IMR-90 (cell line): ENCODE data around the gene IST1. TPM values are rescaled to one million over a fixed set of nuclear protein-coding genes. Genes with fewer than 3 reads are reported as not detected.

Source experiments
- ATAC-seq: fragments of 200-7000 bp; cut with Tn5 transposase; 2 replicates; pipeline ENCODE4 v1.9.1; 2020; ENCODE audit warnings: low read depth, mild to moderate bottlenecking, moderate library complexity
- BruUV-seq: library from RNA; stranded (reverse); fragments of 400-500 nt; replicated peaks from 2 replicates; lab custom pipeline; 2021; lab: Mats Ljungman, UMichigan
- CTCF ChIA-PET: fragments of 300-600 bp; formaldehyde crosslinking; extraction: SDS; loops from one replicate; lab custom pipeline; 2021; ENCODE audit warnings: antibody characterized with exemption; lab: Yijun Ruan, JAX
- POLR2A ChIA-PET: fragments of 300-600 bp; sonication (Branson Sonifier 250); formaldehyde crosslinking; loops from one replicate; lab custom pipeline; 2022; ENCODE audit warnings: antibody characterized with exemption; ENCODE audit not compliant: unreplicated experiment; lab: Charles Lee
- DNase-seq: peaks from one replicate; pipeline ENCODE4 v3.0.0; 2013
- H2AFZ ChIP-seq: replicated peaks from 2 replicates; pipeline ENCODE3; 2013; ENCODE audit warnings: low read length, mild to moderate bottlenecking; ENCODE audit not compliant: poor library complexity
- H2AK5ac ChIP-seq: 2 replicates; pipeline ENCODE4 v1.6.1; 2013; ENCODE audit warnings: low read depth, low read length, inconsistent platforms
- H2AK9ac ChIP-seq: replicated peaks from 2 replicates; pipeline ENCODE3; 2013; ENCODE audit warnings: mild to moderate bottlenecking, low read depth, low read length, moderate library complexity; ENCODE audit not compliant: poor library complexity
- H2BK120ac ChIP-seq: 2 replicates; pipeline ENCODE4 v1.6.1; 2013; ENCODE audit warnings: low read depth, low read length, inconsistent platforms
- H2BK15ac ChIP-seq: 3 replicates; pipeline ENCODE4 v1.6.1; 2013; ENCODE audit warnings: low read depth, low read length, inconsistent platforms
- H2BK20ac ChIP-seq: 2 replicates; pipeline ENCODE4 v1.6.1; 2013; ENCODE audit warnings: low read depth, mild to moderate bottlenecking, inconsistent platforms, low read length, moderate library complexity
- H2BK5ac ChIP-seq: 2 replicates; pipeline ENCODE4 v1.6.1; 2013; ENCODE audit warnings: mild to moderate bottlenecking, low read depth, low read length, inconsistent platforms; ENCODE audit not compliant: poor library complexity, severe bottlenecking
- H3K14ac ChIP-seq: replicated peaks from 2 replicates; pipeline ENCODE4 v1.6.1; 2013; ENCODE audit warnings: low read depth, low read length, inconsistent platforms
- H3K18ac ChIP-seq: 2 replicates; pipeline ENCODE4 v1.6.1; 2013; ENCODE audit warnings: low read depth, low read length, control low read depth
- H3K23ac ChIP-seq: 2 replicates; pipeline ENCODE4 v1.6.1; 2013; ENCODE audit warnings: low read depth, low read length, inconsistent platforms
- H3K27ac ChIP-seq: 2 replicates; pipeline ENCODE4 v1.5.1; 2013; ENCODE audit warnings: mild to moderate bottlenecking, control low read depth, low read length; ENCODE audit not compliant: insufficient read depth
- H3K27me3 ChIP-seq: 2 replicates; pipeline ENCODE4 v1.6.1; 2013; ENCODE audit warnings: low read length; ENCODE audit not compliant: control insufficient read depth, insufficient read depth
- H3K36me3 ChIP-seq: 2 replicates; pipeline ENCODE4 v1.6.1; 2013; ENCODE audit warnings: low read length, mixed read lengths; ENCODE audit not compliant: control insufficient read depth, insufficient read depth
- H3K4ac ChIP-seq: 2 replicates; pipeline ENCODE4 v1.6.1; 2013; ENCODE audit warnings: low read depth, low read length, inconsistent platforms
- H3K4me1 ChIP-seq: 2 replicates; pipeline ENCODE4 v1.6.1; 2013; ENCODE audit warnings: low read length, mixed read lengths; ENCODE audit not compliant: control insufficient read depth, insufficient read depth
- H3K4me2 ChIP-seq: 2 replicates; pipeline ENCODE4 v1.6.1; 2013; ENCODE audit warnings: low read depth, mild to moderate bottlenecking, control low read depth, low read length, moderate library complexity
- H3K4me3 ChIP-seq: 2 replicates; pipeline ENCODE4 v1.5.1; 2013; ENCODE audit warnings: low read depth, mild to moderate bottlenecking, control low read depth, low read length, moderate library complexity; ENCODE audit not compliant: insufficient read depth
- H3K56ac ChIP-seq: 2 replicates; pipeline ENCODE4 v1.6.1; 2013; ENCODE audit warnings: low read length, inconsistent platforms; ENCODE audit not compliant: insufficient read depth; ENCODE audit errors: extremely low read depth
- H3K79me1 ChIP-seq, 2 experiments: 2 replicates each; pipeline ENCODE4 v1.6.1; 2013; ENCODE audit warnings: low read length in 2 of 2, inconsistent platforms in 1 of 2, low read depth in 1 of 2
- H3K9ac ChIP-seq: 2 replicates; pipeline ENCODE4 v1.6.1; 2013; ENCODE audit warnings: low read depth, low read length, control low read depth
- H3K9me1 ChIP-seq: 2 replicates; pipeline ENCODE4 v1.6.1; 2013; ENCODE audit warnings: low read length, inconsistent platforms; ENCODE audit not compliant: insufficient read depth
- H3K9me3 ChIP-seq: 2 replicates; pipeline ENCODE4 v1.6.1; 2013; ENCODE audit warnings: low read length; ENCODE audit not compliant: control insufficient read depth, insufficient read depth
- H4K20me1 ChIP-seq: 2 replicates; pipeline ENCODE4 v1.6.1; 2013; ENCODE audit warnings: low read length, inconsistent platforms; ENCODE audit not compliant: insufficient read depth
- H4K5ac ChIP-seq: 2 replicates; pipeline ENCODE4 v1.6.1; 2013; ENCODE audit warnings: mild to moderate bottlenecking, low read depth, low read length, control low read depth
- H4K8ac ChIP-seq, 2 experiments: 2 replicates each; pipeline ENCODE4 v1.6.1; 2013; ENCODE audit warnings: low read depth in 2 of 2, low read length in 2 of 2, control low read depth in 1 of 2, inconsistent platforms in 1 of 2
- H4K91ac ChIP-seq: 2 replicates; pipeline ENCODE4 v1.6.1; 2013; ENCODE audit warnings: low read depth, low read length, inconsistent platforms; ENCODE audit not compliant: insufficient read depth
- MAZ ChIP-seq: IDR thresholded peaks from 2 replicates; pipeline ENCODE4 v1.6.1; 2012; ENCODE audit warnings: low read depth, mild to moderate bottlenecking, low read length, improper control_type of control experiment, moderate library complexity, borderline replicate concordance
- POLR2A ChIP-seq: IDR thresholded peaks from 2 replicates; pipeline ENCODE4 v1.6.1; 2012; ENCODE audit warnings: mild to moderate bottlenecking, low read depth, low read length
- RCOR1 ChIP-seq: IDR thresholded peaks from 2 replicates; pipeline ENCODE4 v1.6.1; 2012; ENCODE audit warnings: mild to moderate bottlenecking, low read length, improper control_type of control experiment; ENCODE audit not compliant: insufficient replicate concordance
- USF2 ChIP-seq: fragments of 150-350 bp; IDR thresholded peaks from 2 replicates; pipeline ENCODE4 v1.6.1; 2017; ENCODE audit warnings: mild to moderate bottlenecking, antibody characterized with exemption, low read length, low read depth
- WGBS, 2 experiments: methylation state at CpG; one replicate each; pipeline versions ENCODE4 v1.1.5 to v1.1.7; 2013; ENCODE audit warnings: missing lambda C conversion rate in 2 of 2; ENCODE audit not compliant: insufficient read length in 1 of 2; ENCODE audit errors: extremely low coverage in 2 of 2; 5-methylcytosine and 5-hydroxymethylcytosine counted together
- dilution Hi-C: fragments of 300-500 bp; cut with HindIII; formaldehyde crosslinking; loops from one replicate; pipeline ENCODE4 v1.14.3; 2018; ENCODE audit warnings: low sequenced_read_pairs; ENCODE audit not compliant: unreplicated experiment
- in situ Hi-C: fragments of 300-500 bp; cut with MboI; formaldehyde crosslinking; loops from 3 replicates; pipeline ENCODE4 v1.14.3; 2019; ENCODE audit warnings: low sequenced_read_pairs, inconsistent platforms, mixed read lengths
- intact Hi-C: fragments of 100-400 bp; cut with micrococcal nuclease; formaldehyde crosslinking; loops from 2 replicates; pipeline ENCODE4 v1.10.0; 2022
- polyA plus RNA-seq, 3 experiments: library from polyadenylated mRNA; depleted of rRNA; stranded (reverse); fragments of >200 nt; gene quantifications; 2 replicates each; pipeline ENCODE4 v1.2.3, GENCODE V29; 2012; ENCODE audit warnings: low replicate concordance in 1 of 3
- total RNA-seq: library from RNA; depleted of rRNA; stranded (reverse); fragments of >200 nt; gene quantifications from 2 replicates; pipeline ENCODE4 v1.2.3, GENCODE V29; 2012

Gene IST1
- total and polyA plus RNA-seq, 2 of the 4 experiments (the other 2 are of a cell fraction) = 134 to 186 TPM

GRCh38 chr16:71920658-71921057 is 25.3 kb downstream of the IST1 start:
- POLR2A ChIA-PET = no interaction called here

More at GRCh38 chr16:71920658-71921057, 25.3 kb downstream of the IST1 start:
- no peak overlapping the region for H3K56ac ChIP-seq
- no peak overlapping the region for H3K4me3 ChIP-seq
- no peak overlapping the region for H2AK9ac ChIP-seq
- H3K14ac ChIP-seq = no peak overlapping the region
- H3K4ac ChIP-seq = no peak overlapping the region
- H3K18ac ChIP-seq = no peak overlapping the region
- peaks cover 66% of the 10 kb centered on the region for H4K20me1 ChIP-seq
- CTCF ChIA-PET = interaction anchor here (1.0 kb wide), 1 partner anchor 39 kb away, joined by 3 read pairs; no protein-coding TSS in a partner anchor
- no peak overlapping the region for H3K4me2 ChIP-seq
- H2BK5ac ChIP-seq = no peak overlapping the region
- H2AFZ ChIP-seq = no peak overlapping the region
- H3K9ac ChIP-seq = no peak overlapping the region
- peaks cover 4% of the 10 kb centered on the region for H3K9me3 ChIP-seq
- no peak overlapping the region for H2BK15ac ChIP-seq
- no TSS peak for BruUV-seq
- dilution Hi-C loops (no loop called here), intact Hi-C loops (no loop called here), in situ Hi-C loops (no loop called here)
- no peak for ATAC-seq
- no peak for DNase-seq
- 88% methylated on average over 1 of the region's 2 CpGs; no CpG with 5 or more reads in 1 of the 2 experiments for WGBS, 2 experiments
- H2BK20ac ChIP-seq = no peak overlapping the region
- H3K27ac ChIP-seq = no peak overlapping the region
- no peak overlapping the region for H4K8ac ChIP-seq
- peaks cover 42 to 80% of the 10 kb centered on the region in 2 experiments for H3K79me1 ChIP-seq
- H2AK5ac ChIP-seq = no peak overlapping the region
- H3K27me3 ChIP-seq = no peaks in the 10 kb centered on the region
- H3K9me1 ChIP-seq = peaks cover 11% of the 10 kb centered on the region; the same call in 1 of the 2 replicates
- H3K4me1 ChIP-seq = peaks cover 9% of the 10 kb centered on the region
- no peak overlapping the region for H4K91ac ChIP-seq
- H4K5ac ChIP-seq = no peak overlapping the region
- no peak overlapping the region for H2BK120ac ChIP-seq
- H3K23ac ChIP-seq = no peak overlapping the region
- peaks cover 66% of the 10 kb centered on the region for H3K36me3 ChIP-seq
- no peak for TF ChIP-seq RCOR1
- no peak for TF ChIP-seq USF2
- no peak for TF ChIP-seq POLR2A
- TF ChIP-seq MAZ = no peak
